Activated B cell treated with CpG ODN at 0.5 μM for 24 hours (primary cell): Measurements from ENCODE around the gene HAUS3. TPM values are rescaled to one million over a fixed set of nuclear protein-coding genes. Genes with fewer than 3 reads are reported as not detected.

Experiments
- ATAC-seq: fragments of 200-7000 bp; cut with Tn5 transposase; one replicate; pipeline ENCODE4 v1.10.0; 2021; ENCODE audit warnings: low read depth, mild to moderate bottlenecking, moderate library complexity
- CTCF ChIA-PET: fragments of 350-600 bp; sonication (Branson Sonifier 250); formaldehyde crosslinking; loops from one replicate; lab custom pipeline; 2021; ENCODE audit warnings: antibody characterized with exemption; lab: Charles Lee
- POLR2A ChIA-PET: fragments of 350-600 bp; sonication (Branson Sonifier 250); formaldehyde crosslinking; loops from one replicate; lab custom pipeline; 2021; ENCODE audit warnings: antibody characterized with exemption; lab: Charles Lee
- DNase-seq: peaks from one replicate; pipeline ENCODE4 v3.0.0; 2022
- H3K27ac Mint-ChIP-seq: one replicate; pipeline ENCODE4 v1.8.0; 2020; ENCODE audit warnings: mixed read lengths
- H3K27me3 Mint-ChIP-seq: one replicate; pipeline ENCODE4 v1.8.0; 2021; ENCODE audit warnings: mixed read lengths
- H3K36me3 Mint-ChIP-seq: one replicate; pipeline ENCODE4 v1.8.0; 2021; ENCODE audit warnings: low read depth, mixed read lengths
- H3K4me1 Mint-ChIP-seq: one replicate; pipeline ENCODE4 v1.8.0; 2021; ENCODE audit warnings: mixed read lengths
- H3K4me3 Mint-ChIP-seq: one replicate; pipeline ENCODE4 v1.8.0; 2020; ENCODE audit warnings: mild to moderate bottlenecking, mixed read lengths
- H3K9me3 Mint-ChIP-seq: one replicate; pipeline ENCODE4 v1.8.0; 2020; ENCODE audit warnings: mixed read lengths
- intact Hi-C: fragments of 100-400 bp; cut with micrococcal nuclease; formaldehyde crosslinking; loops from one replicate; pipeline ENCODE4 v1.15.1; 2024
- total RNA-seq: library from RNA; stranded (reverse); gene quantifications from 2 replicates; pipeline ENCODE4 v1.2.3, GENCODE V29; 2022
- TF ChIP-seq, protein P1 (sequence below): fragments of 200-600 bp; IDR thresholded peaks from one replicate; pipeline ENCODE4 v1.8.0; 2022; ENCODE audit warnings: antibody characterized with exemption, mild to moderate bottlenecking

HAUS3 gene
- total RNA-seq, 1 donor from 2014 or later = 17.9 TPM

DNA sequence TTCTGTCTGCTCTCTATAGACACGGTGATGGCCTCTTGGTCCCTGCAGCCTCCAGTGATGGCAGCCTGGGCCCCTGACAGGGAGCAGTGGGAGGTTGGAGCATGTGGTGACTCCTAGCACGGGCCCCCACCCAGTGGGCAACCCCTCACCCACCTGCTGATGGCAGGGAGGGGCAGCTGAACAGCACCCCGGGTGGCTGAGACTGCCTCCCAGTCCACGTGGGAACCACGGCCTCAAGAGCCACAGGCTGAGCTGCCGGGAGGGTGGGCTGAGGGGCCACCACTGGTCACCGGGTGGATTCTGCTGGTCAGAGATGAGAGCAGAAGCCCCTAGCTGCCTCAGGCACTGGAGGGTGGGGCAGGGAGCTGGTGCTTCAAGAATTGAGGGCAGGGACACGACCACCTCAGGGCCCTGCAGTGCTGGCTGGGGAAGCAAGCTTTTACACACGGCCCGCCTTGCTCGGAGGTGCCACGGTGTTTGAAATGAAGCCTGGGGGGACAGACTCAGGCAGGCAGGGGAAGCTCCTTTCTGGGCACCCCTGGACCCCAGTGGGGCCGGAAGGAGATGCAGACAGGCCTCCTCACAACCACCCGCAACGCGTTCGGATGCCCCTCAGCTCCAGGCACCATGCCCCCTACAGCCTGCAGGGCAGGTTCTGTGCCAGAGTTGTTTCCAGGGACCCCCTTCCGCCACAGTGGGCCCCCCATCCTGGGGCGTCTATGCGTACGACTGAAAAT, 6.3 kb upstream of the HAUS3 start:
- ATAC-seq = no peak
- H3K36me3 Mint-ChIP-seq = peaks cover 28% of the 10 kb centered on the region
- ChIA-PET CTCF (no interaction called here), POLR2A (interaction anchor here (1.0 kb wide), 1 partner anchor 171 kb away, joined by 3 read pairs; the partner anchor contains the start of genes CFAP99 and ZFYVE28)
- intact Hi-C loops = loop anchor here (10.0 kb wide), 4 partner anchors 243 to 717 kb away; partner anchors contain the start of genes GRK4, NELFA and NOP14
- H3K27me3 Mint-ChIP-seq = no peaks in the 10 kb centered on the region
- TF ChIP-seq, protein P1, sequence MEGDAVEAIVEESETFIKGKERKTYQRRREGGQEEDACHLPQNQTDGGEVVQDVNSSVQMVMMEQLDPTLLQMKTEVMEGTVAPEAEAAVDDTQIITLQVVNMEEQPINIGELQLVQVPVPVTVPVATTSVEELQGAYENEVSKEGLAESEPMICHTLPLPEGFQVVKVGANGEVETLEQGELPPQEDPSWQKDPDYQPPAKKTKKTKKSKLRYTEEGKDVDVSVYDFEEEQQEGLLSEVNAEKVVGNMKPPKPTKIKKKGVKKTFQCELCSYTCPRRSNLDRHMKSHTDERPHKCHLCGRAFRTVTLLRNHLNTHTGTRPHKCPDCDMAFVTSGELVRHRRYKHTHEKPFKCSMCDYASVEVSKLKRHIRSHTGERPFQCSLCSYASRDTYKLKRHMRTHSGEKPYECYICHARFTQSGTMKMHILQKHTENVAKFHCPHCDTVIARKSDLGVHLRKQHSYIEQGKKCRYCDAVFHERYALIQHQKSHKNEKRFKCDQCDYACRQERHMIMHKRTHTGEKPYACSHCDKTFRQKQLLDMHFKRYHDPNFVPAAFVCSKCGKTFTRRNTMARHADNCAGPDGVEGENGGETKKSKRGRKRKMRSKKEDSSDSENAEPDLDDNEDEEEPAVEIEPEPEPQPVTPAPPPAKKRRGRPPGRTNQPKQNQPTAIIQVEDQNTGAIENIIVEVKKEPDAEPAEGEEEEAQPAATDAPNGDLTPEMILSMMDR = no peak
- no peaks in the 10 kb centered on the region for H3K9me3 Mint-ChIP-seq
- peak; percentile 12 for DNase-seq
- H3K4me1 Mint-ChIP-seq = peaks cover 13% of the 10 kb centered on the region
- H3K27ac Mint-ChIP-seq = no peak overlapping the region
- no peak overlapping the region for H3K4me3 Mint-ChIP-seq

DNA sequence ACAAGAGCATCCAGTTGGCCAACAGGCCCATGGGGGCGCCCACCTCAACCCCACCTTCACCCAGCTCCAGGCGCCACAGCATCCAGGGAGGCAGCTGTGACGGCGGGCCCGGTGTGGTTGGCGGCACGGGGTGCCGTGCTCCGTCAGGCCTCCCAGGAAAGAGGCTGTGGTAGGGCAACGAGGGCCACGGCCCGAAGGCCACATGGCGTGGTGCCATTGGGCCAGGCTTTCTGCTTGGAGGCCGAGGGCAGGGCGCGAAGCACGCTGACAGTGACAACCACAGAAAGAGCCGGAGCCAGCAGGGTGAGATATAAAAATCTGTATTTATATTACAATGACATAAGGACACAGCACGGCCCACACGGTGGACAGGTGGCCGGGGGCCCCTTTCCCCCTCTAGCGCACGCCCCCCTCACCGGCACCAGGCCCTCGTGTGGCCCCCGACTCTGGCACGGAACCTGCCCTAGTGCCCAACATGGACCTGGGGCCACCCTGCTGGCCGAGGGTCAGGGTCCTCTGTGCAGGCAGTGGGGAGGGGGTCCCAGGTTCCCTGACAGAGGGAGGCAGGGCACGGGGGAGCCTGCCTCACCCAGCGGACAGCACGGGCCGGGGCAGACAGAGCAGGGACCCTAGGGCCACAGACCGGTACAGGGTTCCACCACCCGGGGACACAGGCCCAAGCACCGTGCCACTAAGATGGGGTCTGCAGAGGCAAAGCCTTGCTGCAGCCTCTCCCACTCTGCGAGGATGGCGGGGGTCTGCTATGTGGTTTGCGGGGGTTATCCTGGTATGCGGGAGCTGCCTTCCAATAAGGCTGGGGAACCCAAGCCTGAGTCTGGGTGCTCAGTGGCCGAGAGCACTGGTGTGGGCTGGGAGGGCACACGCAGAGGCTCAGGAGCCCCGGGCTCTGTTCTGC, 5.5 kb upstream of the HAUS3 start:
- ChIA-PET POLR2A (no interaction called here), CTCF (no interaction called here)
- no peak overlapping the region for H3K4me3 Mint-ChIP-seq
- H3K27me3 Mint-ChIP-seq = no peaks in the 10 kb centered on the region
- peaks cover 24% of the 10 kb centered on the region for H3K36me3 Mint-ChIP-seq
- DNase-seq = peak; percentile 12
- no peak for ATAC-seq
- H3K4me1 Mint-ChIP-seq = peaks cover 16% of the 10 kb centered on the region
- H3K9me3 Mint-ChIP-seq = no peaks in the 10 kb centered on the region
- H3K27ac Mint-ChIP-seq = no peak overlapping the region
- TF ChIP-seq, protein P1 = no peak
- intact Hi-C loops = loop anchor here (10.0 kb wide), 4 partner anchors 243 to 717 kb away; partner anchors contain the start of genes GRK4, NELFA and NOP14

DNA sequence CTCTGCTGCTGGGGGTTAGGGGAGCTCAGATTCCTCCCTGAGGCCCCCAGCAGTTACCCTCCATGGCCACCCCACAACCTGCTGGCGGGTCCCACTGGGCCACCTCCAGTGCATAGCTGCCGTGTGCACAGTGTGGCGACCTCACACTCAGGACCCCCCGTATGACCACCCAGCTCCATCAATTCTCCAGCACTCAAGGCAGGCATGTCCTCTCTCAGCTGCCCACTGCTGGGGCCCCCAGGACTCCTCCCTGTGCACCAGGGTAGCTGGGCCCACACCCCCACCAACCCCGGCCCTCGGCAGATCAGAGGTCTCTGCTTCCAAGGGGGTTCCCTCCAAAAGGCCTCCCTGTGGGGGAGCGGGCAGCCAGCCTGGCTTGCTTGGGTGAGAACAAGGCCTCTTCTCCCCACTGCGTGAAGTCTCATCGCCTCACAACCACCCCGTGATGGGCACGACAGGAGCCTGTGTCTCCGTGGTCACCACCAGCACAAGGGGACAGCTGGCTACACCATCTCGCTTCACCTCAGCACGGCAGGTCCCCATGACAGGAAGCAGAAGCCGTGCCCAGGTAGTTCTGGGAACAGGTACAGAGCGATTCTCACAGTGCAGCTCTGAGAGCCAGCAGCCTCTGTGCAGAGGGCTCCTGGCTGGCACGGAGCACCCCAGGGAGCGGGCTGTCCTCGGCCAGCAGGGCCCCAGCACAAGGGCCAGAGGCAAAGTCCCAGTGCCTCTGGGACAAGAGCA, 4.6 kb upstream of the HAUS3 start:
- Mint-ChIP-seq H3K27me3 (no peaks in the 10 kb centered on the region), H3K9me3 (no peaks in the 10 kb centered on the region), H3K27ac (no peak overlapping the region), H3K4me1 (peaks cover 18% of the 10 kb centered on the region), H3K4me3 (no peak overlapping the region), H3K36me3 (peaks cover 20% of the 10 kb centered on the region)
- CTCF ChIA-PET = no interaction called here
- ATAC-seq (no peak), DNase-seq (peak; percentile 13)
- POLR2A ChIA-PET = interaction anchor here (0.9 kb wide), 1 partner anchor 44 kb away, joined by 3 read pairs; no protein-coding TSS in a partner anchor
- intact Hi-C loops = loop anchor here (10.0 kb wide), 4 partner anchors 242 to 718 kb away; partner anchors contain the start of genes GRK4, NELFA and NOP14
- TF ChIP-seq, protein P1 = no peak

DNA sequence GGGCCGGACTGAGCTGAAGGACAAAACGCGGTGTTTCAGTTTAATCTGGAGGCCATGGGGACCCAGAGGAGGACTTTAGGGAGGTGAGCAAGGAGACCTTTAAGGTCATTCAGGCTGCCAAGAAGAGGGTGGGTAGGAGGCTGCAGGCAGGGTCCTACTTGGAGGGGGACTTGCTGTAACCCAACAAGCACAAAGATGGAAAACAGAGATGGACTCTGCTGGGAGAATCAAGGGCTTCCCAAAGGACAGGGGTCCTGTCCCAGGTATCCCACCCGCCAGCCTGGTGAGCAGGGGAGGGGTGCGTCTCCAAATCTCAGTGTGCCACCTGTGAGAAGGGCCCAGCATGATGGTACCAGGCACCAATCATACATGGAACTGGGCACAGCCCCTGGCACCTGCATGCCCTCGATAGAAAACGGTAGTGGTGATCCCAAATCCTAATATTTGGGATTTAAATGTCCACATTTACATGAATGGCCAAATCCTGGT, 3.9 kb upstream of the HAUS3 start:
- H3K27ac Mint-ChIP-seq = peak overlapping the region; percentile 9
- H3K27me3 Mint-ChIP-seq = no peaks in the 10 kb centered on the region
- DNase-seq (no peak), ATAC-seq (no peak)
- ChIA-PET POLR2A (interaction anchor here (0.9 kb wide), 1 partner anchor 45 kb away, joined by 3 read pairs; no protein-coding TSS in a partner anchor), CTCF (no interaction called here)
- TF ChIP-seq, protein P1 = no peak
- peaks cover 17% of the 10 kb centered on the region for H3K36me3 Mint-ChIP-seq
- H3K4me3 Mint-ChIP-seq = no peak overlapping the region
- intact Hi-C loops = loop anchor here (10.0 kb wide), 4 partner anchors 241 to 719 kb away; partner anchors contain the start of genes GRK4, NELFA and NOP14
- peaks cover 21% of the 10 kb centered on the region for H3K4me1 Mint-ChIP-seq
- no peaks in the 10 kb centered on the region for H3K9me3 Mint-ChIP-seq
